HEK293T (cell line): ENCODE data around the gene SLITRK3.
A peak's percentile ranks its signal among the peaks of the same experiment; 100 is the strongest.

Experiments
- CTCF ChIA-PET: fragments of 350-600 bp; formaldehyde crosslinking; extraction: SDS; loops from one replicate; lab custom pipeline; 2021; ENCODE audit warnings: antibody characterized with exemption, inconsistent platforms; lab: Yijun Ruan, JAX
- POLR2A ChIA-PET: fragments of 350-600 bp; formaldehyde crosslinking; extraction: SDS; loops from one replicate; lab custom pipeline; 2020; ENCODE audit warnings: antibody characterized with exemption, inconsistent platforms; lab: Yijun Ruan, JAX
- DNase-seq: peaks from one replicate; pipeline ENCODE4 v3.0.0; 2012; ENCODE audit warnings: mixed read lengths; ENCODE audit errors: extremely low spot score
- ARNT ChIP-seq: fragments of 450-650 bp; IDR thresholded peaks from 2 replicates; pipeline ENCODE4 v1.6.1; 2017; ENCODE audit warnings: mild to moderate bottlenecking
- BHLHE40 ChIP-seq: fragments of 450-650 bp; IDR thresholded peaks from 2 replicates; pipeline ENCODE4 v1.6.1; 2016; ENCODE audit warnings: mild to moderate bottlenecking, moderate library complexity, borderline replicate concordance
- CTBP1 ChIP-seq: fragments of 450-650 bp; IDR thresholded peaks from 2 replicates; pipeline ENCODE4 v1.6.1; 2016; ENCODE audit warnings: borderline replicate concordance
- ELF4 ChIP-seq: fragments of 450-650 bp; IDR thresholded peaks from 2 replicates; pipeline ENCODE4 v1.6.1; 2017; ENCODE audit warnings: antibody characterized with exemption
- FOXA1 ChIP-seq: fragments of 450-650 bp; IDR thresholded peaks from 2 replicates; pipeline ENCODE4 v1.6.1; 2016; ENCODE audit warnings: mild to moderate bottlenecking
- FOXK2 ChIP-seq: fragments of 450-650 bp; IDR thresholded peaks from 2 replicates; pipeline ENCODE4 v1.6.1; 2016; ENCODE audit warnings: mild to moderate bottlenecking
- FOXM1 ChIP-seq: fragments of 450-650 bp; IDR thresholded peaks from 2 replicates; pipeline ENCODE4 v1.6.1; 2017; ENCODE audit warnings: mild to moderate bottlenecking, borderline replicate concordance
- HDGF ChIP-seq: fragments of 450-650 bp; IDR thresholded peaks from 2 replicates; pipeline ENCODE4 v1.6.1; 2017; ENCODE audit warnings: antibody characterized with exemption, borderline replicate concordance
- L3MBTL2 ChIP-seq: fragments of 450-650 bp; conservative IDR thresholded peaks from 2 replicates; pipeline ENCODE4 v1.6.1; 2016; ENCODE audit warnings: mild to moderate bottlenecking
- LEF1 ChIP-seq: fragments of 450-650 bp; IDR thresholded peaks from 2 replicates; pipeline ENCODE4 v1.6.1; 2017; ENCODE audit warnings: mild to moderate bottlenecking, borderline replicate concordance
- NFRKB ChIP-seq: fragments of 450-650 bp; IDR thresholded peaks from 2 replicates; pipeline ENCODE4 v1.6.1; 2016; ENCODE audit warnings: mild to moderate bottlenecking, moderate library complexity
- PKNOX1 ChIP-seq: fragments of 450-650 bp; IDR thresholded peaks from 2 replicates; pipeline ENCODE4 v1.6.1; 2016
- SP1 ChIP-seq: fragments of 450-650 bp; IDR thresholded peaks from 2 replicates; pipeline ENCODE4 v1.6.1; 2017
- SUZ12 ChIP-seq: fragments of 450-650 bp; IDR thresholded peaks from 2 replicates; pipeline ENCODE4 v1.6.1; 2016; ENCODE audit warnings: mild to moderate bottlenecking
- TARDBP ChIP-seq: fragments of 450-650 bp; IDR thresholded peaks from 2 replicates; pipeline ENCODE4 v1.6.1; 2016
- ZNF384 ChIP-seq: fragments of 450-650 bp; IDR thresholded peaks from 2 replicates; pipeline ENCODE4 v1.6.1; 2016

The SLITRK3 gene

GRCh38 chr3:165202995-165203394, 6.8 kb upstream of the SLITRK3 start:
- CTCF ChIA-PET: no interaction called here
- POLR2A ChIA-PET: no interaction called here
- DNase-seq: no peak
- TF ChIP-seq NFRKB (no peak), FOXK2 (no peak), FOXM1 (no peak)

- DNase-seq: no peak
- CTCF ChIA-PET: no interaction called here
- TF ChIP-seq PKNOX1 (no peak), NFRKB (no peak), TARDBP (no peak), BHLHE40 (no peak), L3MBTL2 (no peak), ARNT (no peak), HDGF (no peak), FOXA1 (no peak), SUZ12 (no peak)
- POLR2A ChIA-PET: no interaction called here
Measured at GRCh38 chr3:165201964-165202363, 5.8 kb upstream of the SLITRK3 start.

GRCh38 chr3:165197481-165197800, 1.3 kb upstream of the SLITRK3 start:
- ChIA-PET CTCF (no interaction called here), POLR2A (no interaction called here)
- no peak for DNase-seq

GRCh38 chr3:165196577-165197480, 645 bp upstream of the SLITRK3 start:
- ChIA-PET POLR2A (no interaction called here), CTCF (no interaction called here)
- peak; percentile 18 for DNase-seq
- TF ChIP-seq PKNOX1 (no peak), CTBP1 (no peak), FOXA1 (no peak), NFRKB (no peak)

More at GRCh38 chr3:165197481-165197800, 1.3 kb upstream of the SLITRK3 start:
- TF ChIP-seq SUZ12 (no peak), FOXA1 (no peak), ZNF384 (no peak), SP1 (no peak)

GRCh38 chr3:165195241-165195639, 944 bp downstream of the SLITRK3 start:
- CTCF ChIA-PET: interaction anchor here (1.8 kb wide), 1 partner anchor 12 kb away, joined by 6 read pairs; no protein-coding TSS in a partner anchor
- TF ChIP-seq L3MBTL2: peak; percentile 27; the same call in 1 of the 2 replicates
- no peak for TF ChIP-seq FOXK2
- POLR2A ChIA-PET: no interaction called here
- DNase-seq: peak; percentile 6

GRCh38 chr3:165194511-165195240, 1.5 kb downstream of the SLITRK3 start:
- TF ChIP-seq ZNF384 (no peak), ELF4 (no peak), BHLHE40 (no peak), ARNT (no peak), FOXA1 (no peak), TARDBP (no peak), NFRKB (no peak), LEF1 (no peak), CTBP1 (no peak), HDGF (no peak), PKNOX1 (no peak), L3MBTL2 (no peak), SP1 (no peak), SUZ12 (no peak), FOXM1 (no peak), FOXK2 (no peak)
- POLR2A ChIA-PET: no interaction called here
- CTCF ChIA-PET: interaction anchor here (0.6 to 1.8 kb wide), 2 partner anchors 13 to 1598 kb away, joined by 6 to 10 read pairs; no protein-coding TSS in a partner anchor
- peak; percentile 9 for DNase-seq
